HG03095 (cell line): ENCODE measurements around the gene IL32.
A peak's percentile ranks its signal among the peaks of the same experiment; 100 is the strongest.
"Not testable (repeated sequence)": the region's sequence is repeated elsewhere in the genome, so short reads cannot be mapped to it uniquely, and the experiment has no call there.

Experiments
- ATAC-seq: cut with Tn5 transposase; IDR thresholded peaks from one replicate; pipeline ENCODE4 v1.9.1; 2021; ENCODE audit warnings: moderate library complexity; ENCODE audit not compliant: unreplicated experiment

IL32 gene

DNA sequence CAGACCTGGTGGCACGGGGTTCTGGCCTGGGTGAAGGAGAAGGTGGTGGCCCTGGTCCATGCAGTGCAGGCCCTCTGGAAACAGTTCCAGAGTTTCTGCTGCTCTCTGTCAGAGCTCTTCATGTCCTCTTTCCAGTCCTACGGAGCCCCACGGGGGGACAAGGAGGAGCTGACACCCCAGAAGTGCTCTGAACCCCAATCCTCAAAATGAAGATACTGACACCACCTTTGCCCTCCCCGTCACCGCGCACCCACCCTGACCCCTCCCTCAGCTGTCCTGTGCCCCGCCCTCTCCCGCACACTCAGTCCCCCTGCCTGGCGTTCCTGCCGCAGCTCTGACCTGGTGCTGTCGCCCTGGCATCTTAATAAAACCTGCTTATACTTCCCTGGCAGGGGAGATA lies 3.7 kb downstream of the IL32 start:
- not testable (repeated sequence) for ATAC-seq

DNA sequence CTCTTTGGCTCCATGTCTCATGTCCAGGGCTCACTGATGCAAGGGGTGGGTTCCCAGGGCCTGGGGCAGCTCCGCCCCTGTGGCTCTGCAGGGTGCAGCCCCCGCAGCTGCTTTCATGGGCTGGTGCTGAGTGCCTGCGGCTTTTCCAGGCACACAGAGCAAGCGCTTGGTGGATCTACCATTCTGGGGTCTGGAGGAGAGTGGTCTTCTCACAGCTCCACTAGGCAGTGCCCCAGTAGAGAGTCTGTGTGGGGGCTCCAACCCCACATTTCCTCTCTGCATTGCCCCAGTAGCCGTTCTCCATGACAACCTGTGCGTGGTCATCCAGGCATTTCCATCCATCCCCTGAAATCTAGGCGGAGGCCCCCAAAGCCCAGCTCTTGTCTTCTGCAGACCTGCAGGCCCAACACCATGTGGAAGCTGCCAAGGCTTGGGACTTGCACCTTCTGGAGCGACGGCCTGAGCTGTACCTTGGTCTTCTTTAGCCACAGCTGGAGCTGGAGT lies 5.2 kb downstream of the IL32 start:
- no peak for ATAC-seq

DNA sequence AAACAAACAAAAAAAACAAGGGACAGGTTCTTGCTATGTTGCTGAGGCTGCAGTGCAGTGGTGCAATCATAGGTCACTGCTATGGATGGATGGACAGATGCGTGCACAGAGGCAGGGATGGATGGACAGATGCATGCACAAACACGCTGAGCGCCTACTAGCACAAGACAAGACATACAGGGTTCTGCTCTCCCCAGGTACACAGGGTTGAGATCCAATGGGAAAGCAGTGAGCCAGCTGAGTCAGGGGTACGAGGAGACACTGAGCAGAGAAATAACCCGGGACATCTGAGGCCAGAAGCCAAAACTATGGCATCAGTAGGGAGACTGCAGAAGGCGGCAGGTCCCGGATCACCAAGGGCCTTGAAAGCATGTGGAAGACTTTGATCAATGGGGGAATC lies 6.2 kb downstream of the IL32 start:
- no peak for ATAC-seq

DNA sequence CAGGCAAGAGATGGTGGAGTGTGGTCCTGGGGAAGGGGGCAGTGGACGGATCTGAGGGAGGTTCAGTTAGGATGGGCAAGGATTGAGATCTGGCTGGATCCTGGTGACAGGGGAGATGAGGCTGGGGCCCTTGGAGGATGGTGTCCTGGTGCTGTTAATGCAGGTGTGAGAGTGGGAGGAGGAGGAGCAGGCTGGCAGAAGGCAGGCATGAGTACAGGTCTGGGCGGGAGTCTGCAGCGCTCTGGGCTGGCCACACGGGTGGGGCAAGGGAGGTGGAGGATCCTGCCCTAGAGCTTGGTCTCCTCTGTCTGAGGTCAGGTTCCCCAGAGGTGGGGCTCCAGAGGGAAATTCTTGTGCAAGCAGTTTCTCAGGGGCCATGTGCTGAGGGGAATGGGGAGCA lies 6.7 kb downstream of the IL32 start:
- ATAC-seq, result not testable (repeated sequence)

DNA sequence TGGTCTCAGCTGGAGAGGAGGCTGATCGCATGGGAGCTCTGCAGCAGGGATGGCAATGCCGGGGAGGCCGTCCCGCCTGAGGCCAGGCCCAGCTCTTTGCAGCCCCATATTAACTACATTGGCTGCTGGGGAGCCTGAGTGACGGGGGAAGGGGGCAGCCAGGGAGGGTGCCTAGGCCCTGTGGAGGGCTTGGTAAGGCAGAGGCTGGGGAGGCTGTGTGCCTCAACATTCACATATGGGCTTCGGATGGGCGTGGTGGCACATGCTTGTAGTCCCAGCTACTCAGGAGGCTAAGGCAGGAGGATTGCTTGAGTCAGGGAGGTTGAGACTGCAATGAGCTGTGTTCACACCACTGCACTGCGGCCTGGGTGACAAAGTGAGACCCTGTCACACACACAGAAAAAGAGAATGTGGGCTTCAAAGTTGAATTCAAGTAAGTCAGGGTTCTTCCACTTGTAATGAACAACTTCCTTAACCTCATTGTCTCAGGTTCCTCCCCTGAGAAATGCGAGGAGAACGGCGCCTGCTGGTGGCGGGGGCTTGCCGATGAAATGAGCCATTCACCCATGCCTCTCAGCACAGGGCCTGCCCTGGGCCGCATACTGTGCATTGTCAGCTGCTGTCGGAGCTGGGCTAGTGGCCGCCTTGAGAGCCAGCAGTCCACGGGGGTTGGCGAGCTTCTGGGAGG lies 7.3 kb downstream of the IL32 start:
- not testable (repeated sequence) for ATAC-seq

DNA sequence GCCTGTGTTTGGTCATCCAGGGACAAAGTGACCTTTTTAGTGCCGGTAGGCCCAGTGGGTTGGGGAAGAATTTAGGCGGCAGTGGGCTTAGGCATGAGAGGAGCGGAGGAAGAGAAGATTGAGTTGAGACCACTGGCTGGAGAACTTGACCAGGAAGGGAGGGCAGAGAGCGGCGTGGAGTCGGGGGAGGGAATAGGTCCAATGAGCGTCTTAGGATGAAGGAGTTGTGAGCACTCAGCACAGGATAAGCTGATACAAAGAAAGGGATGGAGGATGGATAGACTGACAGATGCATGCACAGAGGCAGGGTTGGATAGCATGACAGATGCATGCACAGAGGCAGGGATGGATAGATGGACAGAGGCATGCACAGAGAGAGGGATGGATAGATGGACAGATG lies 8.0 kb downstream of the IL32 start:
- no peak for ATAC-seq

DNA sequence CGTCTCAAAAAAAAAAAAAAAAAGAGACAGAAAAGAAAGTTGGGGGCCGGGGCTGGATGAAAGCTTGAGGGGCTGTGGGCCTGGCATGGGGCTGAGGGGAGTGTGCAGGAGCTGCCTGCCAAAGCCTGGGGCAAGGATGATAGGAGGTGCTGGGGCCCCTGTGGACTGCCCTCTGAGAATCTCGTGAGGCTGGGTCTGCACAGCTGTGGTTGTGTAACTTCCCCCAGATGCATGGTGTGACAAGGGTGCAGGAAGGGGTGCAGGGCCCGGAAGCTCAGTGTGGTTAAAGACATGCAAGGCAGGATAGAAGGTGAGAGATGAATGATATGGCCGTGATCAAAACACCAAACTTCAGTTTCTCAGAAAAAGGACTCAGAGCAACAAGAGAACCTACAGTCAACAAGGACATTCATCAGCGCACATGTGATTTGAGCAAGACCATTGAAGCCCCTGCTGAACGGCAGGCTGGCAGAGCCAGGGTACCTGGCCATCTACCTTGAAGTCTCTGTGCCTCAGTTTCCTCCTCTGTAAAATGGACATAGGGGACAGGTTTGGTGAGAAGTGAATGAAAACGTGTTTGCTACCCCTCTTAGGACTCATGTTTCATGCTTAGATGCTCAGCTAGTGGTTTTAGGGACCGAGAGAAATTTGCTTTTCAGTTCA lies 9.6 kb downstream of the IL32 start:
- peak; percentile 68 for ATAC-seq

DNA sequence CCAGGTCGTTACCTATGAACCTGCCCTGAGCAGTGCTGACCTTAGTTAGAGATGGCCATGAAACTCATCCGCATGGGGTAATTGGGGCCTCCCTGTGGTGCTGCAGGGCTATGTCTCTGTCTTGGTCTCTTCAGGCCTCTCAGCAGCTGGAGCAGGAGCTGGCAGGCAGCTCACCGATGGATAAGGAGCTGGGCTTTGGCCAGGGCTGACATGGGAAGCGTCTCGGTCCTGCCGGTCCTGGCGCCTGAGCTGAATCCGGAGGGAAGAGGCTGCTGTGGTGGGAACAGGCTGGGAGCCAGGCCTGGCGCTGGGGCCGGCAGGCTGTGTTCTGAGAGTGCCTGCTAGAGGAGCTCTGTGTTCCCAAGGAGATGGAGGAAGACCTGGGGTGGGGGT lies 10.1 kb downstream of the IL32 start:
- no peak for ATAC-seq

DNA sequence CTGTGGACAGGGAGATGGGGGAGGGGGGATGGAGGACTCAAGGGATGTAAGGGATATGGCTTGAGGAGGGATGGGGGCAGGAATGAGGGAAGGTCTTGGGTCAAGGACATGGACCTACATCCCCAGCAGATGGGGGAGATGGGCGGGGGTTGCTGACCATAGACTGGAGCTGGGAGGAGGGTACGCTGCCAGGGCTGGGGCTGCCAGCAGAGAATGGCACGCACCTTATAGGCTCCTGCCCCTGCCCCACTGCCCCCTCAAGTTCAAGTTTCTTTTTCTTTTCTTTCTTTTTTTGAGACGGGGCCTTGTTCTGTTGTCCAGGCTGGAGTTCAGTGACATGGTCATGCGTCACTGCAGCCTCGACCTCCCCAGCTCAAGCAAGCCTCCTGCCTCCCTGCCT lies 10.5 kb downstream of the IL32 start:
- ATAC-seq, result not testable (repeated sequence)

DNA sequence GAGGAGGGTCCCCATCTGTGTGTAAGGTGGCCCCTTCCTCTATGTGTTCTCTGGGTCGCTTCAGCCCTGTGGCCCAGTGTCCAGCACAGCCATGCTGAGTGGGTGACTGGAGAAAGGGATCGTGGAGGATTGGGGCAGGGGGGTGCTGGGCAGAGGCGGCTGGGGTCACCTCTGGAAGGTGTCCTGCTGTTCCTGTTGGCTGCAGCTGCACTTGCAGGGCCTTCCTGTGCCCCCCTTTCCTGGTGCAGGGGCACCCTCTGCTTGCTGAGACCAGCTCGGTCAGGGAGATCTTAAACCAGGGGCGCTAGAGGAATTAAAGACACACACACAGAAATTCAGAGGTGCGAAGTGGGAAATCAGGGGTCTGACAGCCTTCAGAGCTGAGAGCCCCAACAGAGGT lies 11.1 kb downstream of the IL32 start:
- ATAC-seq, result no peak

DNA sequence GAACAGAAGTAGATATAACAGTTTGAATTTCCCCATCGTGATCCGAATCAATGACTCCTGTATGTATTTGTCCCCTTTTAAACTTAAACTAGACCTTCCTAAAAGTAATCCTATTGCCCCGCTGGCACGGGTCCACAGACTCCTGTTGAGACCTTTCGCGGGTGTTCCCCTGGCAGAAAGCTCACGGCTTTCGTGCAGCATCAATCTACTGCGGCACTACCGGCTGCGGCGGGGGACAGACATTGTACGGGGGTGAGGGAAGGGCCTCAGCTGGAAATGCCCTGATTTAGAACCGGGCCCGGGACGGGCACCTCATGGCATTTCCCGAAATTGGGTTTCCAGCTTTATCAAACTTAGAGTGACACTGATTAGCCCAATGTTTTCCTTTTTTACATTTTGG lies 14.6 kb downstream of the IL32 start:
- ATAC-seq, result no peak

DNA sequence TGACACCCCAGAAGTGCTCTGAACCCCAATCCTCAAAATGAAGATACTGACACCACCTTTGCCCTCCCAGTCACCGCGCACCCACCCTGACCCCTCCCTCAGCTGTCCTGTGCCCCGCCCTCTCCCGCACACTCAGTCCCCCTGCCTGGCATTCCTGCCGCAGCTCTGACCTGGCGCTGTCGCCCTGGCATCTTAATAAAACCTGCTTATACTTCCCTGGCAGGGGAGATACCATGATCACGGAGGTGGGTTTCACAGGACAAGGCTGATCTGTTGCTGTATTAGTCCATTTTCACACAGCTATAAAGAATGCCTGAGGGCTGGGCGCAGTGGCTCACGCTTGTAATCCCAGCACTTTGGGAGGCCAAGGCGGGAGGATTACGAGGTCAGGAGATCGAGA lies 16.5 kb downstream of the IL32 start:
- not testable (repeated sequence) for ATAC-seq

DNA sequence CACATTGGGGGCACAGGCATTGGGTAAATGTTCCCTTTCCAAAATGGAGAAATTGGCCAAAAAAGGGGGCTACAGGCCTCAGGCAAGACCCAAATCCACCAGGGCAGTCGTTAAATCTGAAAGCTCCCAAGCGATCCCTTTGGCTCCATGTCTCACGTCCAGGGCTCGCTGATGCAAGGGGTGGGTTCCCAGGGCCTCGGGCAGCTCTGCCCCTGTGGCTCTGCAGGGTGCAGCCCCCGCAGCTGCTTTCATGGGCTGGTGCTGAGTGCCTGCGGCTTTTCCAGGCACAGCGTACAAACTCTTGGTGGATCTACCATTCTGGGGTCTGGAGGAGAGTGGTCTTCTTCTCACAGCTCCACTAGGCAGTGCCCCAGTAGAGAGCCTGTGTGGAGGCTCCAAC lies 18.0 kb downstream of the IL32 start:
- not testable (repeated sequence) for ATAC-seq

DNA sequence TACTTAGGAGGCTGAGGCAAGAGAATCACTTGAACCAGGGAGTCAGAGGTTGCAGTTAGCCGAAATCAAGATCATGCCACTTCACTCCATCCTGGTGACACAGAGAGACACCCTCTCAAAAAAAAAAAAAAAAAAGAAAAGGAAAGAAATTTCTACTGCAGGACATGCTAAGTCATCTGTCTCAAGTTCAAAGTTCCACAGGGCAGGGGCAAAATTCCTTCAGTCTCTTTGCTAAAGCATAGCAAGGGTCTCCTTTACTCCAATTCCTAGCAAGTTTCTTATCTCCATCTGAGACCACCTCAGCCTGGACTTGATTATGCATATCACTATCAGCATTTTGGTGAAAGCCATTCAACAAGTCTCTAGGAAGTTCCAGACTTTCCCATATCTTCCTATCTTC lies 19.1 kb downstream of the IL32 start:
- ATAC-seq, result no peak

DNA sequence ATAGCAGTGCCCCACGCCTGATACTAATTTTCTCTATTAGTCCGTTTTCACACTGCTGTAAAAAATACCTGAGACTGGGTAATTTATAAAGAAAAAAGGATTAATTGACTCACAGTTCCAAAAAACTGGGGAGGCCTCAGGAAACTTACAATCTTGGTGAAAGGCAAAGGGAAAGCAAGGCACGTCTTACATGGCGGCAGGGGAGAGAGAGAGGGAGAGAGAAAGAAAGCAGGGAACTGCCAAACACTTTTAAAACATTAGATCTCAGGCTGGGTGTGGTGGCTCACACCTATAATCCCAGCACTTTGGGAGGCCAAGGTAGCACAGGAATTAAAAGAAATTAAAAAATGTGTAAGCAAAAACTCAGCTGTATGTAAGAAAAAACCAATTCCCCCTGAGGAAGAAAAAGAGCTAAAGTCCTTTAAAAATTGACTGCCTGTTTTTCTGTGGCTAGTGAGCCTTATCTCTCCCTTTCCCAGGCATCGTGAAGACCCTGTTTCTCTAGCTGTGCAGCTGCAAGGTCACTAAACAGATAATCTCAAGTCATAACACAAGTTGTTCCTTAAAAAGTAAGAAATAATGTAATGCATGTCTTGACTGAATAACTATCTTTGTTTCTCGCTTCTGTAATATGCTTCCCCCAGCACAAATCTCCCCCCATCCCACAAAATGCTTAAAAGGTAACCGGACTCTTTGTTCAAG lies 19.7 kb downstream of the IL32 start:
- no peak for ATAC-seq

DNA sequence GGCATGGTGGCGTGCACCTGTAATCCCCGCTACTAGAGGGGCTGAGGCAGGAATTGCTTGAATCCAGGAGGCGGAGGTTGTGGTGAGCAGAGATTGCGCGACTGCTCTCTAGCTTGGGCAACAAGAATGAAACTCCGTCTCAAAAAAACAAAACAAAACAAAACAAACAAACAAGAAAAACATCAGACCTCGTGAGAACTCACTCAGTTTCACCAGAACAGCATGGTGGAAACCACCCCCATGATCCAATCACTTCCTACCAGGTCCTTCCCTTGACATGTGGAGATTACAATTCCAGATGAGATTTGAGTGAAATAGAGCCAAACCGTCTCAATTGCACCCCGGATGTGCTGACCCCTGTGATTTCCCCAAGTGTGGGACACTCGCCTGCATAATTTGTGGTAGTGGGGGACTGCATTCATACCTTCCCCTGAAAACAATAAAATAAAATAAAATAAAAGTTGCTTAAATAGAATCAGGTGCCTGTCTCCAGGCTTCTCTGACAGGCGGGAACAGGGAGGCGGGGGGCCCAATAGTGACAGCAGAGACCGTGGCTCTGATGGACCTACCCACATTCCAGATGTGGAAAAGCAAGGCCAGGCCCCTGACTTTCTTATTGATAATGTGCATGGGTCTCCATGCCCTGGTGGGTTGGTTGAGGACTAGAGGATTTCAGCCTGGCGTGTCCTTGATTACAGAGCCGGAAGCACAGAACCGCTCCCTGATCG lies 20.6 kb downstream of the IL32 start:
- ATAC-seq, result no peak

DNA sequence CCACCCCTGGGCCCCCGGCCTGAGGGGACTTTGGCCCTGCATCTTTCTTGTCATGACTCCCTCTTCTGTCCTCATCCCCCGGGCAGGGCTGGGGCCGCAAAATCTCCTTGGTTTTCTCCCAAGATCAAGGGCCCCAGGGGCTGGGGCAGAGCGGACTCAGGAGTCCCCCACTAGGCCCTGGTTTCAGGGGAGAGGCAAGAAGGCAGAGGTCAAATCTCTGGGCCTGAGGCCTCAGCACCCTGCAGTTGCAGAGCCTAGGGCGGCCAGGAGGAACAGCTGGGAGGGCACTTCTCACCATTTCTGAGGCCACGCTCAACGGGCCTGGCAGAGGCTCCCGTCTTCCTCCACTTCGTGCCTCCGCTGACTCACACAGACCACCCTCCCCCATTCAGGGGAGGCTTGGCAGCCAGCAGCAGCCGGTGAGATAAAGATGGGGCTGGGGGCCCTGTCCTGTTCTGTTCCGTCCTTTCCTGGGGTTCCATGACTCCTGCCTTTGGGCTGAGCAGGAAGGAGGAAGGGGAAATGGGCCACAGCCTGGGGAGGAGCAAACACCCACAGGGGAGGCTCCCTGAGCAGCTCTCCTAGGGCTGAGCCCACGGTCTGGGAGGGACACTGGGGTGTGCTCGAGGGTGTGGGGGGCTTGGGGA lies 21.3 kb downstream of the IL32 start:
- no peak for ATAC-seq

DNA sequence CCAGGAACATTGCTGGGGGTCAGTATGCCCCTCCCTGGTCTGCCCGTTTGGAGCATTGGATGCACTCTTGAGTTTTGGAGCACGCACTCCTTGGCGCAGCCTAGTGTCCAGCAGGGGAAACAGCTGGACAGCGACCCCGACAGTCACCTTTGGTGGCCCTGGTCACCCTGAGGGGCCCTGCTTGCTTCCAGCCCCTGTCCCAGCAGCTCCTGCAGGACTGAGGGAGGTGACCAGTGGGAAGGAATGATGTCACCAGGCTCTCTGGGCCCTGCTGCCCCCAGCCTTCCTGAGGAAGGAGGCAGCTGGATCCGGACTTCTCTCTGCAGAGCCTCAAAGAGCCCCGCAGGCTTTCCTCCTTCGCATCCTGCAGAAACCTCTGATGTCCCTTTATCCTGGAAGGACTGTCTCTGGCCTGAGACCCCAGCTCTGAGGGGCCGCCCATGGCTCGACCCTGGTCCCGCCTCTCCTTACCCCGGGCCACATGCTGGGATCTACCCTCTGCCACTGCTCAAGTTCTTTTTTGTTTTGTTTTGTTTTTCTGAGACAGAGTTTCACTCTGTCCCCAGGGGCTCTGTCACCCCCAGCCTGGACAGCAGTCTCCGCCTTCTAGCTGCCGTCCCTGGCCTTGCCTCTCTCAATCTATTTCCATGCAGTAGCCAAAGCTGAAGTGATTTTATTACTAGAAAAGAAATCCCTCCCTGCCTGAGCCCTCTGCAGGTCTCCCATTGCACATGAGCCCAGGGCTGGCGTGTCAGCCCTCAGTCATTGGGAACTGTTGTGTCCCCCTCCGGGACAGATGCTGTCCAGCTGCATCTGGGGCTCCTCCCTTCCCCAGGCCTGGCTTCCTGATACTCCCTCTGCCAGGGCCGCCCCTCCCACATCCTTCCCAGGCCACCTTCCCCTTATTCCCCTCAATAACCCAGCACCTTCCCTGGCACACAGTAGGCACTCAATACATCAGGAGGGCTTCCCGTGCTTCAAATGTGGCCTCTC lies 22.1 kb downstream of the IL32 start:
- ATAC-seq, result no peak

DNA sequence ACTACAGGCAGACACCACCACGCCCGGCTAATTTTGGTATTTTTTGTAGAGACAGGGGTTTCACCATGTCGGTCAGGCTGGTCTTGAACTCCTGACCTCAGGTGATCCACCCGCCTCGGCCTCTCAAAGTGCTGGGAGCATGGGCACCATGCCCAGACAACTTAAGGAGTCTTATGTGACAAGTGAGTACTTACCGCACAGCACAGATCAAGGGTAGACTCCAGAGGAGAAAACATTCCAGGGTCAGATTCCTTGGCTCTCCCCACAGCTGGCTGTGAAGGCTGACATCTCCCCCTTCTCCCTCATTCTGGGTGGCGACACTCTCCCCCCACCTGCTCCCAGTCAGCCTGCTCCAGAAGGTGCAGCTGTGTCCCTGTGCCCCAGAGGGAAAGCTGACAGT lies 23.0 kb downstream of the IL32 start:
- no peak for ATAC-seq
